HUES64 (cell line): ENCODE results near the gene ARAF.

ENCODE experiments used
- H3K27ac ChIP-seq: 2 replicates; pipeline ENCODE4 v1.7.0; 2013; ENCODE audit warnings: low read depth, low read length, inconsistent platforms
- H3K27me3 ChIP-seq: 2 replicates; pipeline ENCODE4 v1.6.1; 2013; ENCODE audit warnings: mild to moderate bottlenecking, low read length; ENCODE audit not compliant: insufficient read depth
- H3K36me3 ChIP-seq: 2 replicates; pipeline ENCODE4 v1.6.1; 2013; ENCODE audit warnings: mild to moderate bottlenecking, low read length; ENCODE audit not compliant: insufficient read depth
- H3K4me1 ChIP-seq: 2 replicates; pipeline ENCODE4 v1.6.1; 2013; ENCODE audit warnings: mild to moderate bottlenecking, low read length, moderate library complexity; ENCODE audit not compliant: insufficient read depth
- H3K4me3 ChIP-seq: 2 replicates; pipeline ENCODE4 v1.5.1; 2013; ENCODE audit warnings: mild to moderate bottlenecking, low read length, moderate library complexity
- H3K9ac ChIP-seq: 2 replicates; pipeline ENCODE4 v1.6.1; 2013; ENCODE audit warnings: mild to moderate bottlenecking, low read depth, low read length
- H3K9me3 ChIP-seq: 2 replicates; pipeline ENCODE4 v1.6.1; 2013; ENCODE audit warnings: low read depth, low read length; ENCODE audit not compliant: insufficient read depth
- WGBS: fragments of 150-250, 120-280 bp; methylation state at CpG from one replicate; pipeline ENCODE4 v1.1.7; 2013; ENCODE audit warnings: missing lambda C conversion rate; 5-methylcytosine and 5-hydroxymethylcytosine counted together

Gene ARAF

DNA sequence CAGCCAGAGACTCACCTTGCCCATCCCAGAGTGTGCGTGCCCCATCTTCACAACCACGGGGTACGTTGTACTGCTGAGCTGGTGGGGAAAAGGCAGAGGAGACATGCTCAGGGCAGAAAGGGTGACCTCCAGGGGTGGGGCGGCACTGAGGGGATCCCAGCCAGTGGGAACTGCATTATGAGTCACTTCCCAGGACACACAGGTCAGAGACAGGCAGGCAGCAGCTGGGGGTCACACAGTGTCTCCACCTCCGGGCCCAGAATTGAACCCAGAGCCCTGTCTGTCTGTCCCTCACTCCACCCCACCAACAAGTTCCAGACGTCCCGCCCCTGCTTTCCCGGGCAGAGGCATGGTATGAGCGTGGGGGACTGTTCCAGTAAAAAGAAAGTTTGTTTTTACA is 16.4 kb downstream of the ARAF start:
- 83% methylated on average over 9 of the region's 9 CpGs for WGBS
- Histone ChIP-seq H3K4me3 (no peak overlapping the region), H3K9me3 (no peaks in the 10 kb centered on the region), H3K27me3 (no peaks in the 10 kb centered on the region), H3K4me1 (peaks cover 16% of the 10 kb centered on the region; the same call in 1 of the 2 replicates), H3K27ac (no peak overlapping the region), H3K9ac (no peak overlapping the region), H3K36me3 (no peaks in the 10 kb centered on the region)

DNA sequence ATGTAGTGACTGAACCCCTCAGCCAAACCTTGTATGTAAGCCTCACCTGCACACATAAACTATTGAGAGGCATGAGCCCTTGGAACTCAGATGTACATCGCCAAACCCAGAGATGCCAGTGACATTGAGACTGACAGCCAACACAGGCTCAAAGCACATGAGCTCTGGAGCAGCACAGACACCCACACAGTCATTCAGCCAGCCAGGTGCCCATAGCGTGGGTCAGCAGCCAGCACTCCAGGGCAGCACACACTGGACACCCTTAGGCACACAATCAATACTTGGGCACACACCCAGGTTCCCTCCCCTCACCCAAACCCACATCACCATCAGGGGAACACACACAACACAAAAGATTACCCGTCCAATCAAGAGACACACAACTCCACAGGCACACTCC is 16.9 kb downstream of the ARAF start:
- H3K4me1 ChIP-seq = peaks cover 15% of the 10 kb centered on the region; the same call in 1 of the 2 replicates
- H3K27ac ChIP-seq = no peak overlapping the region
- 78% methylated on average over 3 of the region's 3 CpGs for WGBS
- no peak overlapping the region for H3K4me3 ChIP-seq
- no peak overlapping the region for H3K9ac ChIP-seq
- H3K36me3 ChIP-seq = no peaks in the 10 kb centered on the region
- no peaks in the 10 kb centered on the region for H3K27me3 ChIP-seq
- no peaks in the 10 kb centered on the region for H3K9me3 ChIP-seq

GRCh38 chrX:47578692-47579091 is 17.7 kb downstream of the ARAF start:
- Histone ChIP-seq H3K27ac (no peak overlapping the region), H3K4me1 (0 out of 2 replicates have a peak, but pooled peaks cover 9% of the 10 kb centered on the region), H3K9me3 (no peaks in the 10 kb centered on the region), H3K9ac (no peak overlapping the region), H3K36me3 (no peaks in the 10 kb centered on the region), H3K27me3 (no peaks in the 10 kb centered on the region), H3K4me3 (no peak overlapping the region)
- 84% methylated on average over 13 of the region's 16 CpGs for WGBS

- H3K4me1 ChIP-seq = 0 out of 2 replicates have a peak, but pooled peaks cover 9% of the 10 kb centered on the region
- H3K36me3 ChIP-seq = no peaks in the 10 kb centered on the region
- 85% methylated on average over 7 of the region's 9 CpGs for WGBS
- no peak overlapping the region for H3K27ac ChIP-seq
- no peak overlapping the region for H3K9ac ChIP-seq
- no peaks in the 10 kb centered on the region for H3K27me3 ChIP-seq
- H3K9me3 ChIP-seq = no peaks in the 10 kb centered on the region
- H3K4me3 ChIP-seq = no peak overlapping the region
Observed at GRCh38 chrX:47579537-47579936, 18.5 kb downstream of the ARAF start.

DNA sequence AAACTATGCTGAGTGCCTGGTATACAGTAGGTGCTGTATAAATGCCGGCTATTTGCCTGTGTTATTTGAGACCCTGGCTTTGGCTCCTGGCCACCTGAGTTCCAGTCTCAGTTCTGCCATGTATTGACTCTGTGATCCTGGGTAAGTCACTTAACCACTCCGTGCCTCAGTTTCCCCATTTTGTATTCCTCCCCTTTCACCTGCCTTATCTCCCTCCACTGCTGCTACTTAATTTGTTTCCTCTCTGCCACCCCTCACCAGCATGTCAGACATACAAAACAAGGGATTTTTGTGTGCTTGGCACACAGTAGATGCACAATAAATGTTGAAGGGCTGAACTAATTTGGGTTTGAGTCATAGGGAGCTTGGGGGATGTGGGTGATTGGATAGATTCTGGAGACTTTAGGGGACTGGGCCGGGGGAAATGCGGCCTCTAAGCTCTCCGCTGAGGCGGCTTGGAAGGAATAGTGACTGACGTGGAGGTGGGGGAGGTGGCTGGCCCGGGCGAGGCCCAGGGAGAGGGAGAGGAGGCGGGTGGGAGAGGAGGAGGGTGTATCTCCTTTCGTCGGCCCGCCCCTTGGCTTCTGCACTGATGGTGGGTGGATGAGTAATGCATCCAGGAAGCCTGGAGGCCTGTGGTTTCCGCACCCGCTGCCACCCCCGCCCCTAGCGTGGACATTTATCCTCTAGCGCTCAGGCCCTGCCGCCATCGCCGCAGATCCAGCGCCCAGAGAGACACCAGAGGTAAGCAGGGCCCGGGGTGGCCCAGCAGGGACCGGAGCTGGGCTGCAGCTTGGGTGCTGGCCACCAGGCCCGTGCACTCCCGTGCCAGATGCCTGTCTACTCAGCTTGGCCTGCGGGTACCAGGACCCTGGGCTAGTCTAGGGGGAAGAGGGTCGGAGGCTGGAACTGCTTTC is 21.0 kb downstream of the ARAF start, which contains the start of gene TIMP1:
TSS of gene TIMP1 (plus strand) at position 706 of the 917 bp plus-strand sequence. CDS start 980 bp downstream, outside the sequence.
- Histone ChIP-seq H3K9me3 (no peaks in the 10 kb centered on the region), H3K4me1 (no peaks in the 10 kb centered on the region), H3K27ac (no peak within 1 kb of the TSS), H3K4me3 (peak within 1 kb of the TSS; percentile 64), H3K36me3 (peaks cover 4% of the 10 kb centered on the region; the same call in 1 of the 2 replicates), H3K27me3 (no peaks in the 10 kb centered on the region), H3K9ac (peak within 1 kb of the TSS; percentile 65)
- 6% methylated on average over 25 of the region's 28 CpGs for WGBS

DNA sequence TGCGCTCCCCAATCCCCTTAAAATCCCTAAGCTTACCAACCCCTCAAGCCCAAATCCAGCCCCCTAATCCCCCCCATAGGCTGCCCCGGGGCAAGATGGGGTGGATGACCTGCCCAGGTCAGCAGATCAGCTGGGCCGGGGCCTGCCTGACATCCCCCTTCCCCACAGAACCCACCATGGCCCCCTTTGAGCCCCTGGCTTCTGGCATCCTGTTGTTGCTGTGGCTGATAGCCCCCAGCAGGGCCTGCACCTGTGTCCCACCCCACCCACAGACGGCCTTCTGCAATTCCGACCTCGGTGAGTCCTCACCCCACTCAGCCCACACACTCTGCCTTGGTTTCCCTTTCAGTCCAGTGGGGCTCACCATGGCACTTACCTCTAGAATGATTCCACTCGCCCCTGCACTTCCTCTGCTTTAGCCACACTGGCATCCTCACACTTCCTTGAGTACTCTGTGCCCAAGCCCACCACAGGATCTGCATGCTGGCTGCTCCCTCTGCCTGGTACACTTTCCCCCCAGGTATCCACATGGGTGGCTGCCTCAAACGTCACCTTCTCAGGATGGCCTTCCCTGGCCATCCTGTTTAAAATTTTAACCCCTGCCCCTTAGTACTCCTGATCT is 22.3 kb downstream of the ARAF start:
- H3K27me3 ChIP-seq = no peaks in the 10 kb centered on the region
- no peak overlapping the region for H3K27ac ChIP-seq
- H3K9ac ChIP-seq = no peak overlapping the region
- H3K4me1 ChIP-seq = no peaks in the 10 kb centered on the region
- H3K36me3 ChIP-seq = peaks cover 4% of the 10 kb centered on the region; the same call in 1 of the 2 replicates
- no peaks in the 10 kb centered on the region for H3K9me3 ChIP-seq
- WGBS = 86% methylated on average over 8 of the region's 8 CpGs
- H3K4me3 ChIP-seq = no peak overlapping the region; the same call in 1 of the 2 replicates

DNA sequence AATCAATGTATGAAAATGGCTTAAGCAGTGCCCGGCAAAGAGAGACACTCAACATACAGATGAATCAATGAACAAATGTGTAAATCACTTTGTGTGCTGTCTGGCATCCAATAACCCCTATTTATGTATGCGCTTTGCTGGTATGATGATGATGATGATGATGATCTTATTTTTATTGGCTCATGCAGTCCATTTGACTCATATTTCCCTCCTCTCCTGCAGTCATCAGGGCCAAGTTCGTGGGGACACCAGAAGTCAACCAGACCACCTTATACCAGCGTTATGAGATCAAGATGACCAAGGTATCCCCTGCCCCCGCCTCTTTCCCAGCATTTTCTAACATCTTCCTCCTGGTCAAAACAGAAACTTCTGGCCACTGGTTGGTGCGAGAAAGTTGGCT is 23.7 kb downstream of the ARAF start:
- no peak overlapping the region for H3K4me3 ChIP-seq
- WGBS = 90% methylated on average over 4 of the region's 6 CpGs
- no peaks in the 10 kb centered on the region for H3K9me3 ChIP-seq
- peaks cover 4% of the 10 kb centered on the region; the same call in 1 of the 2 replicates for H3K36me3 ChIP-seq
- no peaks in the 10 kb centered on the region for H3K27me3 ChIP-seq
- no peak overlapping the region for H3K9ac ChIP-seq
- no peaks in the 10 kb centered on the region for H3K4me1 ChIP-seq
- H3K27ac ChIP-seq = no peak overlapping the region

DNA sequence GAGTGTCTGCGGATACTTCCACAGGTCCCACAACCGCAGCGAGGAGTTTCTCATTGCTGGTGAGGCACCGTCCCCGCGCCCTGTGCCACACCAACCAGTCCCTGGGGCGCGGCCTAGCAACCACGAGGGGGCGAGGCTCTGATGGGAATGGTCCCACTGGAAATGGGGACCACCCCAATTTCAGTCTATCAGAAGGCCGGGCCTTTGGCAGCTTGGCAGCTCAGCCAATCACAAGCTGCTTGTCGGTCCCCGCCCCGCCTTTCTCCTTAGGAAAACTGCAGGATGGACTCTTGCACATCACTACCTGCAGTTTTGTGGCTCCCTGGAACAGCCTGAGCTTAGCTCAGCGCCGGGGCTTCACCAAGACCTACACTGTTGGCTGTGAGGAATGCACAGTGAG is 24.3 kb downstream of the ARAF start:
- Histone ChIP-seq H3K36me3 (peaks cover 4% of the 10 kb centered on the region; the same call in 1 of the 2 replicates), H3K9ac (no peak overlapping the region), H3K27me3 (no peaks in the 10 kb centered on the region), H3K4me1 (no peaks in the 10 kb centered on the region), H3K9me3 (no peaks in the 10 kb centered on the region), H3K4me3 (no peak overlapping the region), H3K27ac (no peak overlapping the region)
- 90% methylated on average over 16 of the region's 16 CpGs for WGBS

DNA sequence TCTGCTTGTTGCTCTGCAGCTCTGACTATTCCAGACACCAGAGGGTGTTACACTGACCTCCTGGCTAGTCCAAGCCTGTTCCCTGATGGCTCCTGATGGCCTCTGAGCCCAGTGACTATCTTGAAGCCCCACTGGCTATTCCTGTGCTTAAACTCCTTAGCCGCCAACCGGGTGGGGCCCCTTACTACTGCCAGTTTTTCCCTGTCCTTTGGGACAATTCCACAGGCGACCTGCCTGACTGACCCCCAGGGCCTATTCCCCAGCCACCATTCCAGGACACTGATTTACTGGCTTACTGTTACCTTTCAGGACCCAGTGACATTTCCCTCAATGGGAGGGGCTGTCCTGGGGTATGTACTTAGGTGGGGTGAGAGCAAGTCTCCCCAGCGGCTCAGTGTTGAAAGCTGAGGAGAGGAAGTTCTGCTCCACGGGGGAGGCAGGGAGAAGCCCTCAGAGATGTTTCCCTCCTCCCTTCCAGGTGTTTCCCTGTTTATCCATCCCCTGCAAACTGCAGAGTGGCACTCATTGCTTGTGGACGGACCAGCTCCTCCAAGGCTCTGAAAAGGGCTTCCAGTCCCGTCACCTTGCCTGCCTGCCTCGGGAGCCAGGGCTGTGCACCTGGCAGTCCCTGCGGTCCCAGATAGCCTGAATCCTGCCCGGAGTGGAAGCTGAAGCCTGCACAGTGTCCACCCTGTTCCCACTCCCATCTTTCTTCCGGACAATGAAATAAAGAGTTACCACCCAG is 25.2 kb downstream of the ARAF start:
- peaks cover 4% of the 10 kb centered on the region; the same call in 1 of the 2 replicates for H3K36me3 ChIP-seq
- no peaks in the 10 kb centered on the region for H3K4me1 ChIP-seq
- no peak overlapping the region for H3K9ac ChIP-seq
- no peaks in the 10 kb centered on the region for H3K9me3 ChIP-seq
- no peak overlapping the region for H3K4me3 ChIP-seq
- WGBS = 85% methylated on average over 10 of the region's 11 CpGs
- no peaks in the 10 kb centered on the region for H3K27me3 ChIP-seq
- H3K27ac ChIP-seq = no peak overlapping the region

- Histone ChIP-seq H3K9me3 (no peaks in the 10 kb centered on the region), H3K36me3 (peaks cover 4% of the 10 kb centered on the region; the same call in 1 of the 2 replicates), H3K27ac (no peak overlapping the region), H3K4me1 (no peaks in the 10 kb centered on the region), H3K27me3 (no peaks in the 10 kb centered on the region), H3K9ac (no peak overlapping the region), H3K4me3 (no peak overlapping the region)
- WGBS = 83% methylated on average over 4 of the region's 4 CpGs
Observed at GRCh38 chrX:47587091-47587891, 26.3 kb downstream of the ARAF start.
